HG02981 (cell line): ENCODE measurements around the gene DDX19B.
"Not testable (repeated sequence)": the region's sequence is repeated elsewhere in the genome, so short reads cannot be mapped to it uniquely, and the experiment has no call there.

Experiments
- ATAC-seq: cut with Tn5 transposase; IDR thresholded peaks from one replicate; pipeline ENCODE4 v1.9.1; 2021; ENCODE audit warnings: mild to moderate bottlenecking, moderate library complexity; ENCODE audit not compliant: unreplicated experiment

The DDX19B gene

GRCh38 chr16:70287304-70287971 lies 11.5 kb upstream of the DDX19B start:
- not testable (repeated sequence) for ATAC-seq

DNA sequence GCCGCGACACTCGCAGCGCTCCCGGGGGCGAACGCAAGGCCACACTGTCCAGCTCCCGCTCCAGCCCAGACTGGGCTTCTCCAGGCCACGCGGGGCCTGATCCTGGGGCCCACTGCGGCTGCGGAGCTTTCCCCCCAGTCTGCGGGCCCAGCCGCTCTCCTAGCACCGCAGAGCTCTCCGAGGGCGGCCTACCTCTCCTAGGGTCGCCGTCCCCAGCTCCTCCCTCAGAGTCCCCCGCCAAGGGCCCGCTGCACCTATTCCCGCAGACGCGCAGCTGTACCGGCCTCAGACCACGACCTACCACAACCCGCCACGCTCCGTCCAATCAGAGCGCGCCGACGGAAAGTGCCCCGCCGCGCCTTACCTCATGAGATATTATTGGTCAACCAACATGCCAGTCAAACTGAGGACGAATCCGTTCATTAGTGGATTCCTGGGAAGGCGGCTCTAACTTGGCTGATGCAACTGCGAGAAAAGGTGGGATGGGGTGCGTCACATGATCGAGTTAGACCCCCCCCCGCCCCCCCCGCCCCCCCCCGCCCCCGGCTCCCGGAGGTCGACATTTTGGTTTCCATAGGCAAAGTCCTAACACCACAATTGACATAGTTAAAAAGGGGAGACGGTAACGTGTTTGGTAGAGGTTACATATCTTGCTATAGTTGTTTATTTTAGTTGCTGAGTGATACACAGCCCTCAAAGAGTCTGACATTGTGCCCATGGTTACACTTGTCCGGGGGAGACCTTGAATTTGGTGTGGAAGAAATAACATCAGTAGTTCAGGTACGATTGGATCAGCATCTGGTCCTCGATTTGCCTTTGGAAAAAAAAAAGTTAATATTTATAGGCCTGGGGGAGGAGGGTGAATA lies 9.5 kb upstream of the DDX19B start, which contains the start of gene AARS1:
Gene AARS1 (minus strand): TSS at position 278 of the 866 bp plus-strand sequence. CDS start 6,743 bp downstream, outside the sequence.
- peak; percentile 98 for ATAC-seq

DNA sequence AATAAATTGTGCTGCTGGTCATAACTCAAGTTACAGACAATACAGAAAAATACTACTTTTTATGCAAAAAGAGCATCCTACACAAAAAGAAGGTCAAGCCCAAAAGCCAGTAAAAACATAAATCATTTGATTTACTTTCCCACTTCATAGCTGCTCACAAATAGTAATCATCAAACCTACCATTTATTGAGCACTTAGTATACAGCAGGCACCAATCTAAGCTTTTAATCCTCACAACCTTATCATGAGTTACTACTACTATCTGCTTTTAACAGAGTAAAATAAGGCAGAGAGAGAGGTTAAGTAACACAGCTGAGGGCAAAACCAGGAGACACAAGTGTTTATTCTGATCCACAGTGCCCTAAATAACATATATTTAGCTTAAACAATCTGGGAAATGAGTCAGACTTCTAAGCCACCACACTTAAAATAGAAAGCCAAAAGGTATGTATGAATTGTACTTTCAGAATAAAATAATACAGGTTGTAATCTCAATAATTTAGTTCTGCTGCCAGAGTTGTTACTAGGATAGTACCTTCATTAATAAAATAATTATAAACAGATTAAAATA lies 8.0 kb upstream of the DDX19B start:
- ATAC-seq, result no peak

DNA sequence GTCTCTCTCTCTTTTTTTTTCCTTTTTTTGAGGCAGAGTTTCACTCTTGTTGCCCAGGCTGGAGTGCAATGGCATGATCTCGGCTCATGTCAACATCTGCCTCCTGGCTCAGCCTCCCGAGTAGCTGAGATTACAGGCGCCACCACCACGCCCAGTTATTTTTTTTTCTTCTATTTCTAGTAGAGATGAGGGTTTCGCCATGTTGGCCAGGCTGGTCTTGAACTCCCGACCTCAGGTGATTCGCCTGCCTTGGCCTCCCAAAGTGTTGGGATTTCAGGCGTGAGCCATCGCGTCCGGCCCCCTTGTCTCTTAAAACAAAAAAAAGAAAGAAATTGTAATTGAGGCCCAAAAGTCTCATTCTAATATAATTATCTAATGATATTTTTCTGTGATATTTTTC lies 6.8 kb upstream of the DDX19B start:
- not testable (repeated sequence) for ATAC-seq

DNA sequence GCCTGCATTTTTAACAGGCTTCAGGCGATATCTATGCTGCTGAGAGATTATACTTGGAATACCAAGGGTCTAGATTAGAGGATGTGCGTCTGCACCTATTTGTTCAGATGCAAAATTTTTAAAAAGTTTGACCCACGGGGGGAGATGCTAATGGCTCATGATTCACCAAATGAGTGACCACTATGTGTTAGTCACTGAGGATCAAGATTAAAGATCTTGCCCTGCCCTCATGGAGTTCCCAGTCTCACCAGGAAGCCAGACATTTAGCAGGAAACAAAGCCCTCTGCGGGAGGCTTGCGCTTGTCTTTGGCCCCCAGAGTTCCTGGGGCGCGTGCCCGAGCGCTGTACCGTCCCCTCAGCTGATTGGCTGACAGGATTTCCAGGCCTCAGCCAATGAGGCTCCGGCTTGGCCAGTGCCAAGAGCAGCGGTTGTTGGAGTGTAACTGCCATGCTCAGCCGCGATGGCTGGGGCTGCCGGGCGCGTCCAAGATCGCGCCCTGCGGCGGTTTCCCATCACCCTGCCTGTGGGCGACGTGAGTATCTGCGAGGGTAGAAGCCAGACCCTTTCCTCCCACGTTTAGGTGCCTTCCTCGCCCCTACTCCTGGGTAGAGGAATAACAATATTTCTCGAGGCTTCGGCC lies 4.5 kb upstream of the DDX19B start:
- ATAC-seq, result no peak

DNA sequence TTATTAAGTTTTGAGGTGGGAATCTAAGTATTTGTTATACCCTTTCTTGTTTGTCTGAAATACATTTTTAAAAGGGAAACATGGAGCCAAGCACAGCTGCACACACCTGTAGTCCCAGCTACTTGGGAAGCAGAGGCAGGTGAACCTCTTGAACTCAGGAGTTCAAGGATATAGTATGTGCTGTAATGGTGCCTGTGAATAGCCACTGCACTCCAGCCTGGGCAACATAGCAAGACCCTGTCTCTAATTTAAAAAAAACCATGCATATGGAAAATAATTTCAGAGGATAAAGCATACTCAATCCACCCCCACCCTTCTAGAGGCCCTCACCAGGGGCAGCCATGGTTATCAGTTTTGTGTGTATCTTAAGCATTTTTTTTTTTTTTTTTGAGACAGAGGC lies 3.4 kb upstream of the DDX19B start:
- ATAC-seq, result no peak

DNA sequence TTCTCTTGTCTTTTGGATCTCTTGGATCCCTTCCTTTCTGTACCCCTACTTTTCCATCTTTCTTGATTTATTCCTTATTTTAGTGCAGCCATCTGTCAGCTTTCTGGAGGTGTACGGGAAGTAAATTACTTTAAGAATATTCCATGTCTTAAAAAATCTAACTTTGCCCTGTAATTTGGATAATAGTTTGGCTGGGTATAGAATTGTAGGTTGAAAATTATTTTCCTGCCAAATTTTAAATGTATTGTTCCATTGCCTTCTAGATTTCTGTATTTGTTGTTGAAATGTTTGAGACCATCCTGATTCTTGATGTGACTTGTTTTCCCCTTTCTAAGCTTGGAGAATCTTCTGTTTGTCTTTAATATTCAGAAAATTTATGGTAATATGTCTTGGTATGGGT lies 2.1 kb downstream of the DDX19B start:
- no peak for ATAC-seq

DNA sequence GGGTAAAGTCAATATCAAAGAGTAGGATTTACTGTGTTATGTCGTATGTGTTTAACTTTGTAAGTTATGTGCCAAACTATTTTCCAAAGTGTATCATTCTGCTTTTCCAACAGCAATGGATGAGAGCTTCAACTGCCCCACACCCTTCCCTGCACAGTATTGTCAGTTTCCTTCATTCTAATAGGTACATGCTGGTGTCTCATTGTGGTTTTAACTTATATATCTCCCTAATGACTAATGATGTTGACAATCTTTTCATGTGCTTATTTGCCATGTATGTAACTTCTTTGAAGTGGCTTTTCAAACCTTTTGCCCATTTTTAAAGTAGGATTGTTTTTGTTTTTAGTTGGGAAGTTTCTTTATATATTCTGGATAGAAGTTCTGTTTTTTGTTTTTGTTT lies 3.8 kb downstream of the DDX19B start:
- no peak for ATAC-seq

DNA sequence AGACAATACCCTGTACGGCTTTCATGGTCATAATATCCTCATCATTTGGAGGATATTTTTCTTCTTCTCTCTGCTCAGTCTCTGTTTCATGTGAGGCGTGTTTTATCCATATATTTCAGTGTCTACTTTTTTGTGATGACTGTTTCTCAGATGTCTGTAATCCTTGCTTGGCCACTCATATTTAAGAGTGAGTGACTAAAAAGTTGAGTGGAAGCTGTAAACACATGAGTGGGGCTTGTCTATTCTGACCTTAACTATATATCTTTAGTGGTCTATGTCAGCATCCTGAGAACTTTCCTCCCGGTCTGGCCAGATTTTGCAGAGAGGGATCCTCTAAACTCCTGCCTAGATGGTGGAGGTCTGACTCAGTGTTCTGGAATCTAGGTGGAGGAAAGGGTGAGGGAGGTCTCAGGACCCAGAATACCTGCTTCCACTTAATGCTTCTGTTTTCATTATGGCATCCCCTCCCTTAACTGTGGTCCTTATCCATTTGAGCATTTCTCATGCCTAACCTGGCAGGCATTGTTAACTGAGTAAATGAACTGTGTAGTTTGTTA lies 6.0 kb downstream of the DDX19B start:
- ATAC-seq, result no peak

- no peak for ATAC-seq
Measured at GRCh38 chr16:70306880-70307279, 7.9 kb downstream of the DDX19B start.

- not testable (repeated sequence) for ATAC-seq
Measured at GRCh38 chr16:70307726-70308125, 8.7 kb downstream of the DDX19B start.

DNA sequence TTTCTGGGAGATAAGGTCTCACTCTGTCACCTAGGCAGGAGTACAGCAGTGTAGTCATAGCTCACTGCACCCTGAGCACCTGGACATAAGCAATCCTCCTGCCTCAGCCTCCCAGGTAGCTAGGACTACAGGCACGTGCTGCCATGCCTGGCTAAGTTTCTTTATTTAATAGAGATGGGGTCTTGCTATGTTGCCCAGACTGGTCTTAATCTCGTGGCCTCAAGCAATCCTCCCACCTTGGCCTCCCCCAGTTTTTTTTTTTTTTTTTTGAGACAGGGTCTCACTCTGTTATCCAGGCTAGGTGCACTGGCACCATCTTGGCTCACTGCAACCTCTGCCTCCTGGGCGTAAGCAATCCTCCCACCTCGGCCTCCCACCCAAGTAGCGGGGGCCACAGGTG lies 21.1 kb downstream of the DDX19B start:
- ATAC-seq, result no peak

GRCh38 chr16:70324998-70325747 lies 26.2 kb downstream of the DDX19B start:
- ATAC-seq, result no peak

GRCh38 chr16:70331091-70331490 lies 32.1 kb downstream of the DDX19B start:
- no peak for ATAC-seq

DNA sequence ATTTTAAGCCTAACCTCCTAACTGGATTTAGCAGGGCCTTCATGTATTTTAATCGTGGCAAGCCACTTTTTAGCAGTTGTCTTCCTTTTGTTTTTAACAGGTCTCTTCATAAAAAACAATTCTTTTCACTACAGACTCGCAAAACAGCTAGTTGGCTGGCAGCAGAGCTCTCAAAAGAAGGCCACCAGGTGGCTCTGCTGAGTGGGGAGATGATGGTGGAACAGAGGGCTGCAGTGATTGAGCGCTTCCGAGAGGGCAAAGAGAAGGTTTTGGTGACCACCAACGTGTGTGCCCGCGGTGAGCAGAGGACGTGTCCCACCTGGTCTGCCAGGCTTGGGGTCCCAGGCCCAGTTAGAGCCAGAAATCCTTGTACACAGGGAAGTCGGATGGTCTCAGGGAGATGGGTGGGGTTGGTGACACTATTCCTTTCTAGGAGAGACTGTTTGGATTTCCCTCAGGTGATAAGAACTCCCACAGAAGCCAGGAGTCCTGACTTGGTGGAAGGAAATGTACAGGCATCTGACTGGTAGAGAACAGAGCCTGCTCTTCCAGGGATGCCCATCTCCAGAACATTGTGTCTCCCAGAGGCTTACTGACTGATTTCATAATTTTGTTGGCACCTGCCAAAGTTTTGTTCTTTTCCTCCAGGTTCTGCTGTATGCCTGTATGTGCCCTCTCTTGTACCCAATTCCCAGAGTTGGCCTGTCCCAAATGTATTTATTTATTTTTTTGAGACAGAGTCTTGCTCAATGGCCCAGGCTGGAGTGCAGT lies 32.8 kb downstream of the DDX19B start:
- ATAC-seq, result no peak

- ATAC-seq, result not testable (repeated sequence)
Measured at GRCh38 chr16:70332728-70333127, 33.7 kb downstream of the DDX19B start.

- ATAC-seq, result no peak
Measured at GRCh38 chr16:70337814-70338213, 38.8 kb downstream of the DDX19B start.

DNA sequence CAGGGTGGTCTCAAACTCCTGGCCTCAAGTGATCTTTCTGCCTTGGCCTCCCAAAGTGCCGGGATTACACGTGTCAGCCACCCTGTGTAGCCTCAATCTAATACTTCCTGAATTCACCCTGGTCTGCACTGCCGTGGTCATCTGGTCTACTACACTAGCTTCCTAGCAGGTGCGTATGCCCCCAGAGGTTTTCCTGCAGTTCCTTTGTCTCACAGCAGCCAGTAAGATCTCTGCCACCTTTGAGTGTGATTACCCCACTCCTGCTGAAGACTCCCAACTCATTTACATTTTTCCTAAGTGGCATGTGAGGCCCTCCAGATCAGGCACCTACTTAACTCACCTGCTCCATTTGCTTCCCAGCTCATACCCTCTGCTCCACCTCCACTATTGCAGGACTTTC lies 42.6 kb downstream of the DDX19B start:
- no peak for ATAC-seq

DNA sequence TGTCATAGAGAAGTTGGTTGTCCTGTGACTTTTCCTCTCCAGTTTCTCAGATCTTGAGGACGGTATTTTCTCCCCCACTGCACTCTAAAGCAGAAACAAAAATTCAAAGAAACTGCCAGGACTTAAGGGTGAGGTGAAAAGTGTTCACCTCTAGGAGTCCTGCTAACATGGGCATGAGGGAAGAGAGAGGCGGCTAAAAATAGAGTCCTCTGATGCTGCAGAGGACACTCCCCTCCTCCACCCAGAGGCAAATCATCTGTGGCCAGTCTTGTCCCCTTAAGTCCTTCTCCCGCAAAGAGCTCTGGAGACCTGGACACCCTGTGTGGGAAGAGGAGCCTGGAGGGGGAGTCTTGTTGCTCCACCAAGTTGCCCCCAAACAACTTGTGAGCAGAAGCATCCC lies 43.0 kb downstream of the DDX19B start:
- no peak for ATAC-seq

DNA sequence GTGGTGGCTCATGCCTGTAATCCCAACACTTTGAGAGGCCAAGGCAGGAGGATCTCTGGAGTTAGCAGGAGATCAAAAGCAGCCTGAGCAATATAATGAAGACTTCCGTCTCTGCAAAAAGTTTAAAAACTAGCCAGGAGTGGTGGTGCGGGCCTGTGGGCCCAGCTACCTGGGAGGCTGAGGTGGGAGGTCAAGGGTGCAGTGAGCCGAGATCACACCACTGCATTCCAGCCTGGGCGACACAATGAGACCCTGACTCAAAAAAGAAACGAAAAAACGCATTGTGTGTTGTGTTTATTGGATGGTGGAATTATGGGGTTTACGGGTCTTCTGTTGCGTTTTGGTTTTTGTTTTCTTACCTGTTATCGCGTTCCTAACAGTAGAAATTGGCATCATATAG lies 46.9 kb downstream of the DDX19B start:
- no peak for ATAC-seq
